NCI-H1436 treated with DMSO at 0.1 percent for 48 hours (cell line): ENCODE data around the gene WNT2.

Source experiments
- DNase-seq: peaks from one replicate; lab custom pipeline; 2025; lab: John Stamatoyannopoulos, UW

Gene WNT2

DNA sequence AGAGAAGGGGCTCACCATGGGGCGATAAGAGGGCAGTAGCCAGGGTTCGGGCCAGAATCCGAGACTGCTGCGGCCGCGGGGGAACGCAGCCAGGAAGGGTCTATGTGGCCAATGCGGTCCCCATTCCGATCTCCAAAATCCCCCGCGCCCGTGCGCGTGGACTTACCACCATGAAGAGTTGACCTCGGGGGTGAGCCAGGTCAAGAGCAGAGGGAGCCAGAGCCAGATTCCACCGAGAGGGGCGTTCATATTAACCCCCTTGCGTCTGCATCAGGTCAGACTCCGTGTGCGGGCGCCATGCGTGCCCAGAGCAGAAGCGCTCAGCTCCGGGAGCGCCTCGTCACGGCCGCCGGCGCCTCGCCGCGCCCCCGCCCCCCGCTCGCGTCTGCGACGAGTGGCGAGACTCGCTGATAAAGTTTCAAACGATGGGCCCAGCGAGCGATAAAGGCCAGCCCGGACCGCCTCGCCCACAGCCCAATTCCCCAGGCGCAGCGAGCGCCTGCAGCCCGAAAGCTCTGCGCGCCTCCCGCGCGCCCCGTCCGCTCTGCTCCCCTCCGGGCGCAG, at the start of gene WNT2:
Gene WNT2 (minus strand): TSS at position 318 of the 564 bp plus-strand sequence. CDS start 69 bp downstream, at position 249.
- DNase-seq, result no peak

DNA sequence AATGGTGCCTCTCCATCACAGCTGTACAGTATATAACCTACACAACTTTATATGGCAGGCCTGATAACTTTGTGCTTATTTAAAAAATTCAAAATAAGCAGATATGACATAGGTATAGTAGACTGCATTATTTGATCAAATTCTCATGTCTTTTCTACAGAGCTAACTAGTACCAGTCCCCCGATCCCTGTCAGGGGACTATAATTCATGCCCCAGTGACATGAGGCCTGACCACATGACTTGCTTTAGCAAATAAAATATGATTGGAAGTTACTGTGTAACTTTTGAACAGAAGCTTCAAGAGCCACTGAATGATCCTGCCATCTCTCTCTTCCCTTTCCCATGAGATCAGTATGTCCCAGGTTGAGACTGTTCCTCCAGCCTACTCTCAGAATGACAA, 49.2 kb upstream of the WNT2 start:
- DNase-seq, result no peak

GRCh38 chr7:117364339-117365080, 41.7 kb upstream of the WNT2 start:
- no peak for DNase-seq

GRCh38 chr7:117362294-117362888, 39.5 kb upstream of the WNT2 start:
- DNase-seq, result no peak

GRCh38 chr7:117350027-117350426, 27.2 kb upstream of the WNT2 start:
- DNase-seq, result no peak

DNA sequence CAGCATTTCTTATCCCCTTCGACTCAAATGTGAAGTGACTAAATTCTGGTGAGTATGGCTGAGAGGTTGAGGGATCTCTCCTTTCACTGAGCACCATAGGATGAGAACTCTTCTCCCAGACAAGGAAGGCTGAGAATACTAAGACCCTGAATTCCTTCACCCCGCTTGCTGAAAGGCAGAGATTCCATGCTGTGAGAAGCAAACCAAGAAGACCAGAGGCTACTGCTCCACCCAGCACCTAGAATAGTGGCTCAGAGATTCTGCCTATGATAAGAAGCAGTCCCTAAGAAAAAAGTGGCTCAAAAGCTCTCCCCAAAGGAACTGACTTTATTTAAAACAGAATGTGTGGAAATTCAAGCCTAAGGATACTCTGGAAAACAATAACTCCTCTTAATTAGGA, 26.7 kb upstream of the WNT2 start:
- DNase-seq, result no peak

- no peak for DNase-seq
Measured at GRCh38 chr7:117347962-117348672, 25.3 kb upstream of the WNT2 start.

DNA sequence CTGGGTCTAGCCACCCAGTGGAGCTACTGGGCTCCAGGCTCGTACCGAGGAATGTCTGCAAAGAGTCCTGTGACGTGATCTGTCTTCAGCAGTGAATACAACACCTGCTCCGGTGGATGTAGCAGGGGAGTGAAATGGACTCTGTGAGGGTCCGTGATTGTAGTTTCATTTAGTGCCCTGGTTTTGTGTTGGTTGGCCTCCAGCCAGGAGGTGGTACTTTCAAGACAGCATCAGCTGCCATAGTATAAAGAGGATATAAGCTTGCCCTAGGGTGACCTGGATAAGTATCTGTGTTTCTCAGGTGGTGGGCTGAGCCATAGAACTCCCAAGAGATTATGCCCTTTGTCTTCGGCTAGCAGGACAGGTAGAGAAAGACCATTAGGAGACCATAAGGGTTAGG, 24.6 kb upstream of the WNT2 start:
- no peak for DNase-seq

DNA sequence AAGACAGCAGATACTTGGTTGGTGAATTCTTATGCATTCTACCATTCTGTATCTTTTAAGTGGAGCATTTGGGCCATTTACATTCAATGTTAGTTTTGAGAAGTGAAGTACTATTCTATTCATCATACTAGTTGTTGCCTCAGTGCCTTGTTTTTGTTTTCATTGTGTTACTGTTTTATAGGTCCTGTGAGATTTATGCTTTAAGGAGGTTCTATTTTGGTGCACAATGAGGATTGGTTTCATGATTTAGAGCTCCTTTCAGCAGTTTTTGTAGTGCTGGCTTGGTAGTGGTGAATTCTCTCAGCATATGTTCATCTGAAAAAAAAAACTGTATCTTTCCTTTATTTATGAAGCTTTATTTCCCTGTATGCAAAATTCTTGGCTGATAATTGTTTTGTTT, 23.3 kb upstream of the WNT2 start:
- no peak for DNase-seq

- DNase-seq, result no peak
Measured at GRCh38 chr7:117338020-117338419, 15.2 kb upstream of the WNT2 start.

DNA sequence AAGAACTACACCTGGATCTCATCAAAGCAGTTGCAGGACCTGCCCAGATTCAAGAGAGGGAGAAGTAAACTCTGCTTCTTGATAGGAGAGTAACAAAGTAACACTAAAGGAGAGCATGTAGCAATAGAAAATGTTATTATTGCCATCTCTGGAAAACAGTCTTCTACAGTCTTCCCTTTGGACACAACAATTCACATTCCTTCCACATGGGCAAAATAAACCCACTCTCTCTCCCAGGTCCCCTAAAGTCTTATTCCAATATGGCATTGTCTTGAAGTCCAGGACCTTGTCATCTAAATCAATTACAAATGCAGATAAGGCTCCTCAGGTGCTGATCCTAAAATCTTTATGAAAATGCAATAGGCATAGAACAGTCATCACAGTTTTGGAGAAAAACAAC, 10.3 kb upstream of the WNT2 start:
- no peak for DNase-seq

DNA sequence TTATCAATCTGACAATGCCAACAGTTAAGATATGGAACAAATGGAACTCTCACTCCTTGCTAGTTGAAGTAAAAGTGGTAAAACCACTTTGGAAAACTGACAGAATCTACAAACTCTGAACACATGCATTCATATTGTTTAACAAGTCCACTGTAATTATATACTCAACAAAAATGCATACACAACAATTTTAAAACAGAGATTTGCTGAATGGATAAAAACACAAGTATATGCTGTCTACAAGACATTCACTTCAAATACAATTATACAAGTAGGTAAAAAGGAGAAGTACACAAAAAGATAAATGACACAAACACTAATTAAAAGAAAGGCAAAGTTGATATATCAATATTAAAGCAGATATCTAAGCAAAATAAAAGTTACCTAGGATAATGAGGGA, 9.2 kb upstream of the WNT2 start:
- DNase-seq, result no peak

DNA sequence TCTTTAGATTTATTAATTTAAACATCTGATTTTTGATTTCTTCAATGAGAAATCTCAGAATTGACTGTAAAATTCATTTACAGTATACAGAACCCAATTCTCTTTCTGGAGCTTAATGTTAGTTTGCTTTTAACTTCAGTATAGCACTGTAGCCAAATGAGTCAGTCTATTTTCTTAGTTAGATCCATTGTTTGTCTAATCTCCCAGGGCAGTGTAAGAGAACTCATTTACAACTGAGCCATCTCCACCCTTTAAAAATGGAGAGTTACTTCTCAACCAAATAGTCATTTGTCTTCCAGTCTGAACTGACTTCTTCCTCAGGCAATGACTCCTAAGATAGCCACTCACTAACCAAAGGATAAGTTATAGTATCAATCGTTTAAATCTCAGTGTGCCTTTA, 3.0 kb upstream of the WNT2 start:
- DNase-seq, result no peak

DNA sequence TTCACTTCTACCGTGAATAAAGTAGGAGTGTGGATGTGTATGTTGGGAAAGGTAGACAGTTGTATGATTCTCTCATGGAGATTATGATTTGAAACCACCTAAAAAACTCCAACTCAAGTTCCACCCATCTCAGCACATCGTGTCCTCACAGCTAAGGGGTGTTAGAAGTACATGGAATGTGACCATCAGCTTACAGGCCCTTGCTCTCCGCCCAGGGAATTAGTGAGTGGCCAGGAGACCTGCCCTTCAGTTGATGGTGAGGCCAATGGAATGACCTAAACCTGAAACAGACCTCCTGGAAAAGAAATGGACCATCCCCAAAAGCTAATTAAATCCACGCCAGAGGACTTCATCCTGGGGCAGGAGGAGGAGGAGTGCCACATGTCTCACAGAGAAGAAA, 2.1 kb upstream of the WNT2 start:
- no peak for DNase-seq

- no peak for DNase-seq
Measured at GRCh38 chr7:117323851-117324711, 1.2 kb upstream of the WNT2 start.

DNA sequence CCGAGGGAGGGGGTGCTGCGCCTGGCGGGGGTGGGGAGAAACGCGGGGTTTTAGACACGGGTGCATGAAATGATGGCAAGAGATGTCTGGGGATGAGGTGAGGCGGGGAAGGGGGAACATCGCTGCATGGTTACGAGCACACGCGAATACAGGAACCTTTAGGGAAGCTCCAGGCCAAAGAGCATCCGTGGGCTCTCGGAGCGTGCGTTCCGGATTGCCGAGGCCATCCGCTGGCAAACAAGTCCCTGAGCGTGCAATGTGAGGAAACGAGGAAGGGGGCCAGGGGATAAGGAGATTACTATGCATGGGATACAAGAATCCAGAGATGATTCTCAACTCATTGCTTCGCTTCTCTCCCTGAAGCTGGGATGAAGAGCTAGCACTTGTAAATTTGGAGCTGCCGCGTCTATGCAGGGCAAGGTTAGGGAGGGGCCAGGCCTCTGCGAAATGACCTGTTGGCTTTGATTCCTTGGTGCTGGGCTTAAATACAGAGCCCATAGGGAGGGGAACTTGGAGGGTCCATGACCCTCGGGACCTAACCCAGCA, 520 bp upstream of the WNT2 start:
- no peak for DNase-seq

DNA sequence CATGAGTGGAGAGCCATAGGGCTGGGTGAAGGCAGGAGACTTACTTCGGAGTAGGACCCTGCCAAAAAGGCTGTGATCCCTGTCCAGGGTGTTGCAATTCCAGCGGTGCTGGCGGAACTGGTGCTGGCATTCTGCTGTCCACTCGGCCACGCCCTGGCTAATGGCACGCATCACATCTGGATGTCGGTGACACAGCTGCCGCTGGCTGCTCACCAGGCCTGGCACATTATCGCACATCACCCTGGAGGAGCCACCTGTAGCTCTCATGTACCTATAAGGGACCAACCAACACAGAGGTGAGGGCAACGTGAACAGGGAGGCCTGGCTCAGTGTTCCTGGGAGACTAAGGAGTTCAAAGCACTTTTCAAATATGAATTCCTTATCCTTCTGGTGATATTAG, 2.3 kb downstream of the WNT2 start:
- DNase-seq, result no peak

DNA sequence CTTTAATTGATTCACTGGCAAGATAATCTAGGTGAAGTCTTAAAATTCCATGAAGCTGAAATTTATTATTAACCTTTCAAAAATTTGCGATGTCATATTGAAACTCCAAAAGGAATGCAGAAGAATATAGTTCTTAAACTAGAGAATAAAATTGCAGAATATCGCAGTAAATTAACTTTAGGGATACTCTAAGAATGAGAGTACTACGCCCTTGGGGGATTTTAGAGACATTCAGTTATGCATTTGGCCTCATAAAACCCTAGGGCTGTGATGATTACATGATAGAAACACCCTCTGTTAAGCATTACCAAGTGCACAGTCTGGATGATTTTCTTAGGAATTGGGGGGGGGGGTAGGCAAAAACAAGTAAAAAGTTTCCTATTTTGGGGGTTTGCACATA, 3.7 kb downstream of the WNT2 start:
- DNase-seq, result no peak

DNA sequence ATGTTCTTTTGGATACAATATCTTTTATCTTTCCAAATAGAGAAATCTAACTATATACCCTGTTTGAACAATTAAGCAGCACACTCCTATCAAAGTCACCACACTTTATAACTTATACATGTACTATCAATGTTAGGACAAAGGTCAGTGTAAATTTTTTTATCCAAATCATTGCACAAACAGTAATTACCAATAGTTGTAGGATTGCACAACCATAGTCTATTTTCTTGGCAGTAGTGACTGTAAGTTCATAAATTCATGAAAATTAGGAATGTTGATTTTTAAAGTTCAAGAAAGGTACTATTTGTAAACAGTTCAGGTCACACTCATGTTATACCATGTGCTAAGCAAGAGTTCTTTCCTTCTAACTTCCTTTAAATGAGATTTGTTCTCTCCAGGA, 9.3 kb downstream of the WNT2 start:
- DNase-seq, result no peak

GRCh38 chr7:117312593-117313580, 10.0 kb downstream of the WNT2 start:
- DNase-seq, result no peak

DNA sequence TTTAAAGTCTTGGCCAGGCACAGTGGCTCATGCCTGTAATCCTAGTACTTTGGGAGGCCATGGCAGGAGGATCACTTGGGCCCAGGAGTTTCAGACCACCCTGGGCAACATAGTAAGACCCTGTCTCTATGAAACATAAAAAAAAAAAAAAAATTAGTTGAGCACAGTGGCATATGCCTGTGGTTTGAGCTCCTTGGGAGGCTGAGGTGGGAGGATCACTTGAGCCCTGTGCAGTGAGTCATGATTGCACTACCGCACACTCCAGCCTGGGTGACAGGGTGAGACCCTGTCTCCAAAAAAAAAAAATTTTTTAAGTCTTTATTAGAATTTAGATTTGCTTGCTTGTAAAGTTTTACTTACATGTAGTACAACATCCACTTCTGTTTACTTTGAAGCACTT, 14.0 kb downstream of the WNT2 start:
- no peak for DNase-seq
